ENCODE measurements around the gene DBNL. TPM values are rescaled to one million over a fixed set of nuclear protein-coding genes. Genes with fewer than 3 reads are reported as not detected.

The DBNL gene
- total and polyA plus RNA-seq, 2 experiments from 2014 or later = 145 to 175 TPM

- 82 to 84% methylated on average over 7 of the region's 7 CpGs for WGBS, 2 experiments (ENCODE audit: low coverage in 1 of 2, low lambda C conversion rate in 2 of 2, missing lambda C conversion rate in 2 of 2)
- 0 out of 2 replicates have a peak, but pooled peaks cover 3% of the 10 kb centered on the region for H4K20me1 ChIP-seq (ENCODE audit: insufficient read depth)
- H3K9me3 ChIP-seq (ENCODE audit: low read depth) = no peaks in the 10 kb centered on the region
- peaks cover 16% of the 10 kb centered on the region for H3K36me3 ChIP-seq (ENCODE audit: low read depth)
- no peak overlapping the region for H3K4me3 ChIP-seq
- no peak overlapping the region for H3K4me2 ChIP-seq (ENCODE audit: unreplicated experiment)
- DNase-seq = no peak
- H3K9ac ChIP-seq = no peak overlapping the region
- peaks cover 85% of the 10 kb centered on the region for H3K79me2 ChIP-seq (ENCODE audit: insufficient read depth)
- H3F3A ChIP-seq (ENCODE audit: insufficient read depth) = no peaks in the 10 kb centered on the region
- in situ Hi-C loops (cut with MboI) = no loop called here
- TF ChIP-seq EZH2phosphoT487 (IDR thresholded peaks at IDR 0.05; ENCODE audit: insufficient read depth, low read depth) = no peak
- TF ChIP-seq EZH2 (IDR thresholded peaks at IDR 0.05; ENCODE audit: insufficient read depth, poor library complexity, severe bottlenecking) = no peak
- no peak overlapping the region for H3K27ac ChIP-seq
- H3K27me3 ChIP-seq (replicated peaks; ENCODE audit: insufficient read depth) = no peaks in the 10 kb centered on the region
- H3K9me2 ChIP-seq (ENCODE audit: insufficient read depth) = no peaks in the 10 kb centered on the region
- H2AFZ ChIP-seq = no peak overlapping the region
- no peaks in the 10 kb centered on the region for H3K4me1 ChIP-seq (ENCODE audit: insufficient read depth)
These were observed 3.7 kb downstream of the DBNL start for GRCh38 chr7:44048031-44048795.

GRCh38 chr7:44050121-44050914 is 5.8 kb downstream of the DBNL start:
- Histone ChIP-seq H3K36me3 (ENCODE audit: low read depth) (peaks cover 26% of the 10 kb centered on the region), H4K20me1 (ENCODE audit: insufficient read depth) (0 out of 2 replicates have a peak, but pooled peaks cover 3% of the 10 kb centered on the region), H3K4me3 (no peak overlapping the region), H3K4me1 (ENCODE audit: insufficient read depth) (no peaks in the 10 kb centered on the region), H3K9me3 (ENCODE audit: low read depth) (no peaks in the 10 kb centered on the region), H3K27ac (no peak overlapping the region), H3F3A (ENCODE audit: insufficient read depth) (no peaks in the 10 kb centered on the region), H3K79me2 (ENCODE audit: insufficient read depth) (peaks cover 98% of the 10 kb centered on the region), H3K9ac (no peak overlapping the region), H3K27me3 (replicated peaks; ENCODE audit: insufficient read depth) (no peaks in the 10 kb centered on the region), H3K9me2 (ENCODE audit: insufficient read depth) (no peaks in the 10 kb centered on the region), H2AFZ (no peak overlapping the region), H3K4me2 (ENCODE audit: unreplicated experiment) (no peak overlapping the region)
- WGBS, 2 experiments (ENCODE audit: low coverage in 1 of 2, low lambda C conversion rate in 2 of 2, missing lambda C conversion rate in 2 of 2) = 92 to 96% methylated on average over 14 of the region's 14 CpGs
- in situ Hi-C loops (cut with MboI) = no loop called here
- TF ChIP-seq EZH2 (IDR thresholded peaks at IDR 0.05; ENCODE audit: insufficient read depth, poor library complexity, severe bottlenecking) = no peak
- no peak for TF ChIP-seq EZH2phosphoT487 (IDR thresholded peaks at IDR 0.05; ENCODE audit: insufficient read depth, low read depth)
- DNase-seq = no peak

DNA sequence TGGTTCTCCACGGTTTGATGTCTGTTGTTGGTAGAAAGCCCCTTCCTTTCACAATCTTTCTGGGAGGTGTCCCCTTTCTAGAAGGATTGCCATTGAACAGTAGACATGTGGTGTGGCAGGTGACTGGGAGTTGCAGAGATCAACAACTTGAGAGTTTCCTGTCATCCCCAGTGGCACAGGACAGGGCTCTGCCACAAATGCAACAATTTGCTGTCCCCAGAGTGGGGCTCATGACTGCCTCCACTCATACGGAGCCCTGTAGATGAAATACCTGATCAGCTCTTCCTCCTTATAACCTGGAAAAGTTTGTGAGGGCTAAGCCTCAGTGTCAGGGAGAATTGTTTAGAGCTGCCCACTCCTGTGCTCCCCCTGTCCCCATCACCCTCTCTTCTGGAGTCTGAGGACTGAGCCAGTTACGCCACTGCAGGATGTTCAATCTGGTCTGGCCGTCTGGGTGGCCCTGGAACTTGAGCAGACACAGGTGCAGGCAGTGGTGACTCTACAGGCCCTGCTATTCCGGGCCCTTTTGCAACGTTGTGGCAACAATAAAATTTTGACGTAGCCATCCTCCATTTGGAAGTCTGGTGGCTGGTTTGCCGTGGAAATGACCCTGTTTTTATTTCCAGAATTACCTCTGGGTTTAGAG is 6.5 kb downstream of the DBNL start:
- 91 to 95% methylated on average over 8 of the region's 8 CpGs for WGBS, 2 experiments (ENCODE audit: low coverage in 1 of 2, low lambda C conversion rate in 2 of 2, missing lambda C conversion rate in 2 of 2)
- 0 out of 2 replicates have a peak, but pooled peaks cover 3% of the 10 kb centered on the region for H4K20me1 ChIP-seq (ENCODE audit: insufficient read depth)

GRCh38 chr7:44051611-44052220 is 7.2 kb downstream of the DBNL start:
- Histone ChIP-seq H3F3A (ENCODE audit: insufficient read depth) (no peaks in the 10 kb centered on the region), H2AFZ (no peak overlapping the region), H4K20me1 (ENCODE audit: insufficient read depth) (0 out of 2 replicates have a peak, but pooled peaks cover 3% of the 10 kb centered on the region), H3K4me1 (ENCODE audit: insufficient read depth) (no peaks in the 10 kb centered on the region), H3K4me3 (no peak overlapping the region), H3K79me2 (ENCODE audit: insufficient read depth) (peaks cover 98% of the 10 kb centered on the region), H3K9ac (no peak overlapping the region), H3K27ac (no peak overlapping the region), H3K9me3 (ENCODE audit: low read depth) (no peaks in the 10 kb centered on the region), H3K36me3 (ENCODE audit: low read depth) (peaks cover 30% of the 10 kb centered on the region), H3K27me3 (replicated peaks; ENCODE audit: insufficient read depth) (no peaks in the 10 kb centered on the region), H3K9me2 (ENCODE audit: insufficient read depth) (no peaks in the 10 kb centered on the region), H3K4me2 (ENCODE audit: unreplicated experiment) (no peak overlapping the region)
- DNase-seq = no peak
- TF ChIP-seq EZH2 (IDR thresholded peaks at IDR 0.05; ENCODE audit: insufficient read depth, poor library complexity, severe bottlenecking) (no peak), EZH2phosphoT487 (IDR thresholded peaks at IDR 0.05; ENCODE audit: insufficient read depth, low read depth) (no peak)
- 82 to 86% methylated on average over 5 of the region's 5 CpGs for WGBS, 2 experiments (ENCODE audit: low coverage in 1 of 2, low lambda C conversion rate in 2 of 2, missing lambda C conversion rate in 2 of 2)
- in situ Hi-C loops (cut with MboI) = no loop called here

More for the DNA sequence above, 6.5 kb downstream of the DBNL start:
- DNase-seq = no peak
- Histone ChIP-seq H3K4me3 (no peak overlapping the region), H3K9me3 (ENCODE audit: low read depth) (no peaks in the 10 kb centered on the region), H3K27me3 (replicated peaks; ENCODE audit: insufficient read depth) (no peaks in the 10 kb centered on the region), H2AFZ (no peak overlapping the region), H3K9ac (no peak overlapping the region), H3K79me2 (ENCODE audit: insufficient read depth) (peaks cover 98% of the 10 kb centered on the region), H3K9me2 (ENCODE audit: insufficient read depth) (no peaks in the 10 kb centered on the region), H3K27ac (no peak overlapping the region), H3K36me3 (ENCODE audit: low read depth) (peaks cover 28% of the 10 kb centered on the region), H3K4me1 (ENCODE audit: insufficient read depth) (no peaks in the 10 kb centered on the region), H3F3A (ENCODE audit: insufficient read depth) (no peaks in the 10 kb centered on the region), H3K4me2 (ENCODE audit: unreplicated experiment) (no peak overlapping the region)
- TF ChIP-seq EZH2phosphoT487 (IDR thresholded peaks at IDR 0.05; ENCODE audit: insufficient read depth, low read depth) = no peak
- TF ChIP-seq EZH2 (IDR thresholded peaks at IDR 0.05; ENCODE audit: insufficient read depth, poor library complexity, severe bottlenecking) = no peak
- in situ Hi-C loops (cut with MboI) = no loop called here
